ENCODE data around the gene ARL8A.

The ARL8A gene

DNA sequence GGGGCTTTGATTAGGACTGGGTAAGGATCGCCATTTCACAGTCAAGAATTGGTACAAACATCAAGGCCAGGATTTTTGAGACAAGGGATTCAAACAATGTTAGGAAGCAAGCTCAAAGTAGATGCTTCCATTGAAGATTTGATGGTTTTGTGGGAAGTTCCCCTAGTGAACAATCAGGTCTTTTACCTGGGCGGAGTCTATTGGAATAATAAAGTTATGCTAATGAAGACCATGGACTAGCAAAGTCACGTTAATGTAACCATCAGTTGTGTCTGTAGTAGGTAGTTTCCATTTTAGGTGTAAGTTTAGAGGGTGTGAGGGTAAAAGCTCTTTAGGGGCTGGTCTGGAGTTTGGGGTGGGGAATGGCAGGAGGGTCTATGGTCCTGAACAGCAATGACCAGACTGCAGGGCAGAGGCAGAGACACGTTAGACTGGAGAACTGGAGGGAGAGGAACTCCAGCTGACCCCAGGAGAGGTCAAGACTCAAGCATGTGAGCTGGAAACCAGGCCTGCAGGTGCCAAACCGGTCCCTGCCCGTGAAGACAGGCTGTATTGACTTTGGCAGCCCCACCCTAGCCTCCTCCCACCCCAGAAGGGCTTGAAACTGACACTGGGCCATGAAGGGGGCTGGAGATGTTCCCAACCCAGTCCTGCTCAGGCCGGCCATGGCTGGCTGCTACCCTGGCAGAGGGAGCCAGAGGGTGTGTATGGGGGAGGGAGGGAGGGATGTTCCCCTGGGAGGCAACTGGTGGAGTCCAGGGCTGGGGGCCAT, 57.8 kb downstream of the ARL8A start:
- no peak overlapping the region for H3K27ac Mint-ChIP-seq
- no peaks in the 10 kb centered on the region for H3K36me3 Mint-ChIP-seq
- H3K9me3 Mint-ChIP-seq, result no peaks in the 10 kb centered on the region
- H3K27me3 Mint-ChIP-seq, result peaks cover 32% of the 10 kb centered on the region
- no peak overlapping the region for H3K4me3 Mint-ChIP-seq
- CTCF ChIA-PET, result no interaction called here
- no peaks in the 10 kb centered on the region for H3K4me1 Mint-ChIP-seq
- no peak for DNase-seq

DNA sequence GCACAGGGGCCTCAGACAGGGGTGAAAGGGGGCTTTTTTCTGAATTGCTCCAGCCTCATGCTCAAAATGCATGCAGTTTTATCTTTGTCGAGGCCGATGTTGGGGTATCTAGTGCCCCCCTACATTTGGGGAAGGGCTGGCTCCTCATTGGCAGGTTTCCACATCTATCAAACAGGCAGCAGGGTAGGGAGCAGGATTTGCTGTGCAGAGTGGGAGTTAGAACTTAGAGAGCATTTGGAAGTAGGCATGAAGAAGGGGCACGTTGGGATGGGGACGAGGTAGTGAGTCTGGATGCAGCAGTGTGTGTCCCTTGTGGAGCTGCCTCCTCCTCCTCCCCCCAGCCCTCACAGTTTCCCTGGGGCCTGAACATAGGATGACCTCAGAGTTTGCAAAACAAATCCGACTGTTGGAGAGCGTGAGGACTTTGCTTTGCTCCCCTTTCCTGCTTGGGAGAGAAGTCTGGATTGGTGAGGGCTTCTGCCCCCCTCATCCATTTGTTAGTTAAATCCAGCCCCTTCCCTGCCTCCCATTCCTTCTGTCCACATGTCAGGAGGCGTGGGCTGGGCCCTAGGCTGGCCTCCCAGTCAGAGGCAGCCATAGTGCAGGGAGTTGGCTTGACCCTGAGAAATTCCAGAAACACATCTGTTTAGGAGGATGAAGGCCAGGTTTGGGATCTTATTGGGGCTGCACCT, 58.7 kb downstream of the ARL8A start:
- no peak for DNase-seq
- H3K9me3 Mint-ChIP-seq, result no peaks in the 10 kb centered on the region
- H3K4me3 Mint-ChIP-seq, result no peak overlapping the region
- no peaks in the 10 kb centered on the region for H3K4me1 Mint-ChIP-seq
- peaks cover 27% of the 10 kb centered on the region for H3K27me3 Mint-ChIP-seq
- CTCF ChIA-PET, result no interaction called here
- H3K36me3 Mint-ChIP-seq, result no peaks in the 10 kb centered on the region
- no peak overlapping the region for H3K27ac Mint-ChIP-seq

DNA sequence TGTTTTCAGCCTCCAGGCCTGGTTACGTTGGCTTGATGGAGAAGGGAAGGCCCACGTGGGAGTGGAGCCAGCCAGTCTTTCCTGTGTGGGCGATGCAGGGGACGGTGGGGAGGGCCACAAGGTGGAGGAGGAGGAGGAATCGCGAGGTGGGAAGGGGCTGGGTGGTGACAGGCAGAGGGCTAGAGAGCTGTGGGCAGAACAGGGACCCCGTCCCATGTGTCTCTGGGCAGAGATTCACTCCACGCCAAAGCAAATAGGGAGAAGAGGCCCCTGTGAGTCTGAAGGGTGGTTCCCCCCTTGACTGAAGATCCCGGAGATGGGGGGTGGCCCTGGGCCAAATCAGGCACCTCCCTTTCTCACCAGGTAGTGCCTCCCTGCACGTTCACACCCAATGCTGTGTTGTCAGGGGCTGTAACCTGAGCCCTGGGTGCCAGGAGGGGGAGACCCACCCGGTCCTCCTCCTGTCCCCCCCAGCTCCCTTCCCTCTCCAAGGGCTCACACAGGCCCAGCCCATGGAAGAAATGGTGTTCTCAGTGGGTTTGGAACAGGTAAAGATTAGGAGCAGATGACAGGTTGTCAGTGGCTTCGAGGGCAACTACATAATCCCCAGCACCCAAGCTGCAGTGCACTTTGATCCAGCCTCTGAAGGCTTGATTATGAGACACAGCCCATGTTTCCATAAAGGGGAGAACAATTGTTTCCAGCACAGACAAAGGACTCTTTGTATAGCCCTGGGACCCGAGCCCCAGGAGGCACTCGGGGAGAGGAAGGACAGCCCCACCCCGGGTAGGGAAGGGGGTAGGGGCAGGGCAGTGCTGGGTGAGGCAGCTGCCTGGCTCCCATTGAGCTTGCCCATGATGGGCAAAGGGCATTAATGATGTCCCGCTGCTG, 59.5 kb downstream of the ARL8A start:
- no peaks in the 10 kb centered on the region for H3K36me3 Mint-ChIP-seq
- no peak for DNase-seq
- H3K27ac Mint-ChIP-seq, result no peak overlapping the region
- CTCF ChIA-PET, result no interaction called here
- no peaks in the 10 kb centered on the region for H3K4me1 Mint-ChIP-seq
- H3K27me3 Mint-ChIP-seq, result peaks cover 24% of the 10 kb centered on the region
- H3K9me3 Mint-ChIP-seq, result no peaks in the 10 kb centered on the region
- H3K4me3 Mint-ChIP-seq, result no peak overlapping the region
